Prostate gland (tissue), 2 donors: ENCODE measurements around the gene NPEPL1.

Source experiments
- CTCF ChIP-seq, 4 experiments: fragments of 200-600 bp in 2 of 4; fragments of 450-650 bp in 2 of 4; sonication (generic) in 2 of 4; IDR thresholded peaks; 1 replicate in 3 of 4; 2 replicates in 1 of 4; pipeline ENCODE4 v1.5.1; 2016 to 2019; ENCODE audit warnings: antibody characterized with exemption in 4 of 4, mild to moderate bottlenecking in 2 of 4, moderate library complexity in 2 of 4
- POLR2A ChIP-seq: fragments of 450-650 bp; IDR thresholded peaks from one replicate; pipeline ENCODE4 v1.6.1; 2016; ENCODE audit warnings: antibody characterized with exemption, mild to moderate bottlenecking

GRCh38 chr20:58651559-58651945, 41.0 kb upstream of the NPEPL1 start:
- TF ChIP-seq CTCF (IDR thresholded peaks at IDR 0.05) (no peak), POLR2A (no peak)
